HG02678 (cell line): Measurements from ENCODE around the gene HS6ST1.

ENCODE experiments used
- ATAC-seq: cut with Tn5 transposase; IDR thresholded peaks from one replicate; pipeline ENCODE4 v1.9.1; 2021; ENCODE audit warnings: mild to moderate bottlenecking, moderate library complexity; ENCODE audit not compliant: unreplicated experiment

HS6ST1 gene

GRCh38 chr2:128311216-128311754 is 7.4 kb downstream of the HS6ST1 start:
- ATAC-seq = no peak

GRCh38 chr2:128310761-128311160 is 7.9 kb downstream of the HS6ST1 start:
- ATAC-seq = no peak

- ATAC-seq = no peak
Measured at GRCh38 chr2:128310094-128310716, 8.5 kb downstream of the HS6ST1 start.

- no peak for ATAC-seq
Measured at GRCh38 chr2:128309280-128310093, 9.2 kb downstream of the HS6ST1 start.

- no peak for ATAC-seq
Measured at GRCh38 chr2:128308889-128309279, 9.8 kb downstream of the HS6ST1 start.

- no peak for ATAC-seq
Measured at GRCh38 chr2:128308284-128308731, 10.4 kb downstream of the HS6ST1 start.

- no peak for ATAC-seq
Measured at GRCh38 chr2:128307595-128307994, 11.1 kb downstream of the HS6ST1 start.

- ATAC-seq = no peak
Measured at GRCh38 chr2:128306931-128307460, 11.7 kb downstream of the HS6ST1 start.

GRCh38 chr2:128306081-128306930 is 12.4 kb downstream of the HS6ST1 start:
- no peak for ATAC-seq

GRCh38 chr2:128305555-128306080 is 13.1 kb downstream of the HS6ST1 start:
- peak; percentile 88 for ATAC-seq

- no peak for ATAC-seq
Measured at GRCh38 chr2:128304715-128305554, 13.7 kb downstream of the HS6ST1 start.

- no peak for ATAC-seq
Measured at GRCh38 chr2:128304330-128304714, 14.3 kb downstream of the HS6ST1 start.

GRCh38 chr2:128303911-128304310 is 14.8 kb downstream of the HS6ST1 start:
- no peak for ATAC-seq

GRCh38 chr2:128303095-128303791 is 15.4 kb downstream of the HS6ST1 start:
- ATAC-seq = no peak

- ATAC-seq = no peak
Measured at GRCh38 chr2:128302744-128303067, 16.0 kb downstream of the HS6ST1 start.

GRCh38 chr2:128302011-128302743 is 16.5 kb downstream of the HS6ST1 start:
- no peak for ATAC-seq

GRCh38 chr2:128301501-128301966 is 17.1 kb downstream of the HS6ST1 start:
- ATAC-seq = no peak

GRCh38 chr2:128301021-128301420 is 17.6 kb downstream of the HS6ST1 start:
- no peak for ATAC-seq
